ENCODE data around the gene SFXN5.

SFXN5 gene

DNA sequence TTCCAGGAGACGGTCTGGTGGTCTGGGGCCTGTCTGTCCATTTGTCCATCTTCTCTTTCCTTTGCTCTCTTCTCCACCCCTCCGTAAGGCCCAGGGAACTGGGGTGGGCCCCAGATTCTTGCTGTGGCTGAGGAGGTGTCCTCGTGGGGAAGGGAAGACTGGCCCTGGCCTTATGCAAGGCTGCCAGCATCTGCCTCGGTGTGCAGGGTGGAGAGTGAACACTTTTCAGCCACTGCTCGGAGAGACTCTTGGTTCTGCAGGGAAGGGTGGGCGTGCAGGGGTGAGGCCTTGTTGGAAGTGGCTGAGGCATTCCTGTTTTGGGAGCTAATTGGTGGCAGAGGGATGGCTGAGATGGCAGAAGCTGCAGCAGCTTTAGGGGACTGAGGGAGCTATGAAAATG is 131.2 kb downstream of the SFXN5 start:
- no peak for DNase-seq (ENCODE audit: low read depth)

DNA sequence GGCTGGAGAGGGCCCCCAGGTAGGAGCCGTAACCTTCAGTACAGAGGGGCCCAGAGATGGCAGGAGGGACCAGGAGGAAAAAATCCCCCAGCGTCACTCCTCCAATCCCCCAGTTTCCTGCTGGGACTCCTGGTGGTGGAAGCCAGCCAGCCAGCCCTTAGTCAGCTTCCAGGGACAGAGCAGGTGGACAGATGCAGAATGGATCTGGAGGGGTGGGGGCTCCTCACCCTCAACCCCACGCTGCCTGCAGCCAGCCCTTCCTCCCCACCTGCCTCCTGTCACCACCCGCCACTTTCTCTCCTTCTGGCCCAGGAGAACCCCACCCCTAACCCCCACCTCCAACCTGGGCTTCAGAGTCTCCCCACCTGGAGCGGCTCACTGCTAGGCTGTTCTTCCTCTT is 133.1 kb downstream of the SFXN5 start:
- no peak for DNase-seq (ENCODE audit: low read depth)

DNA sequence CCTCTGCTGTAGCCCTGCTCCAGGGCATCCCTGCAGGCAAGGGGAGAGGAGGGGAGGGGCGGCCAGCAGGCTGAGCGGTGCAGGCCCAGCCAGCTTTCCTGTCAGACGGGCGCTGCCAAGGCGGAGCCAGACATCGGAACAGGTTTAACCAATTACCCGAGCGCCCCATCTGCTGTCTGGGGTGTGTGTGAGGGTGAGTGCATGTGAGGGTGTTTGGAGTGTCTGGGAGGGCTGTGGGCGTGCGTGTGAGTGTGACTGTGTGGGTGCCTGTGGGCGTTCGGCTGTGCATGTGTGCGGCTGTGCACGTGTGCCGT is 134.2 kb downstream of the SFXN5 start:
- no peak for DNase-seq (ENCODE audit: low read depth)

DNA sequence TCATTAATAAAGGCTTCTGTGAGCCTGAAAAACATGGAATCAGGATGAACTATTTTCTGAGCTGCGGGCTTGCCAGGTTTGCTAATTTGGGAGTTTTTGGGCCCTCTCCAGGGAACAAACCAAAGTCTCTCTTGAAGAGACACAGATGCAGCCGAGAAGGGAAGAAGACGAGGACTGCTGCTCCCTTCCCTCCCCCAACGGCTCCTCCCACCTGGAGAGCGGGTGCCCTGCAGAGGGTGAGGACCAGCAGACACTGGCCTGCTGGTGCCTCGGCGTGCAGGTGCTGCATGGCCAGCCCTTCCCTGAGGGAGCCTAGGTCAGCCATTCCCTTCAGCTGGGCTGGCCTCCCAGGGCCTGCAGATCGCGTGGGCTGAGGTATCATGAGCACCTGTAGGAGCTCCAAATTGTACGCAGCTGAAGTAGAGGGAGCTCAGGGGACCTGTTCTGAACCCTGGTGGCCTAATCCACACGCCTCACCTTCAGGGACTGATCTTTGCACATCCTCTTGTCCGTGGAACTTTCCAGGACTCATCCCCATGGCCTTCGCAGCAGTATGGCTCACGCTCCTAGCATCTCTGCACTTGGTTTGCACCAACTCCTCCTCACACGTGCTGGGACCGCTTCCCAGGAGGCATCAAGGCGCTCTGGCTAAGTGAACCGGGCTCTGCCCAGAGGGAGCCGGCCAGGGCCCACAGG is 134.7 kb downstream of the SFXN5 start:
- no peak for DNase-seq (ENCODE audit: low read depth)

DNA sequence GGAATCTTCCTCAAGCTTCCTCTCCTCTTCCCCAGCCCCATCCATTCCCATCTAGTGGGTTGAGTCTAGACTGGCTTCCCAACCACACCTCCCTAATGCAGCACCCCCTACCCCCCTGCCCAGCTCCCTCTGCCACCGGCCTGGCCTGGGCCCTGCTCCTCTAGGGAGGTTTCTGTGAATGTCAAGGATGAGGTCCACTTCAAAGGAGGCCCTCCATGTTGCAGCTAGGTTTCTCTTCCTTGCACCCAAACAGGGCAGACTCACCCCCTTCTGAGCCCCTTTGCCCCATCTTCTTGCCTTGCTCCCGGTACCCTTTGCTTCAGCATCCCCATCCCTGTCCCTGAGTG is 135.9 kb downstream of the SFXN5 start:
- no peak for DNase-seq (ENCODE audit: low read depth)

DNA sequence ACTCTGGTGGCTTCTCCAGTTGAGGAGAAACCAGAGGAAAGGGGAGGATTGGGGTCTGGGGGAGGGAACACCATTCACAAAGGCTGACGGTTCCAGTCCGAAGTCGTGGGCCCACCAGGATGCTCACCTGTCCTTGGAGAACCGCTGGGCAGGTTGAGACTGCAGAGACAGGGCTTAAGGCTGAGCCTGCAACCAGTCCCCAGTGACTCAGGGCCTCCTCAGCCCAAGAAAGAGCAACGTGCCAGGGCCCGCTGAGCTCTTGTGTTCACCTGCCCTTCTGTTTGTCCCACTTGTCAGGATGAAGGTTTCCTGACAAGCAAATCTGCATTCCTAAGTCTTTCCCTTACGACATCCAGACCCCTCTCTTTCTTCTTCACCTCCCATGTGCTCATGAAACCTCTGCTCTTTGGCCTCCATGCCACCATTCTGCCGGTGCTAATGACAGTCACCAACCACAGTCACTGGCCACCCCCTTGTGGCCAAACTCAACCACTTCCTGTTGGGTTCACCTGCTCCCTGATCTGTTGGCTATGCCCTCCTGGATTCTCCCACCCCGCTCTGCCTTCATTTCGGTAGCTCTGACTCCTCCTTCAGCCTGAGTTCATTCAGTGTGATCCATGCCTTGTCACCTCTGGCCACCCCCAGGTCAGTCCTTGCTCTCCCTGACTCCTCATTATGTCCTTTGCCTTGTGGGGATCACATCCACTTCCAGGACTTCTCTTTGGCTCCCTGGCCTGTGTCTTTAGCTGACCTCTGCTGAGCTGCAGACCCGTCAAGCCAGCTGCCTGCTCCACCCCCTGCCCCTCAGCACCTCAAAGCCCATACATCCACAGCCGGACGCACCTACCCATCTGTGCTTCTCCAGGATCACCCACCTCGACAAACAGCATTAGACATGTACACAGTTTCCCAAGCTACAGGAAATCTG is 136.6 kb downstream of the SFXN5 start:
- no peak for DNase-seq (ENCODE audit: low read depth)

DNA sequence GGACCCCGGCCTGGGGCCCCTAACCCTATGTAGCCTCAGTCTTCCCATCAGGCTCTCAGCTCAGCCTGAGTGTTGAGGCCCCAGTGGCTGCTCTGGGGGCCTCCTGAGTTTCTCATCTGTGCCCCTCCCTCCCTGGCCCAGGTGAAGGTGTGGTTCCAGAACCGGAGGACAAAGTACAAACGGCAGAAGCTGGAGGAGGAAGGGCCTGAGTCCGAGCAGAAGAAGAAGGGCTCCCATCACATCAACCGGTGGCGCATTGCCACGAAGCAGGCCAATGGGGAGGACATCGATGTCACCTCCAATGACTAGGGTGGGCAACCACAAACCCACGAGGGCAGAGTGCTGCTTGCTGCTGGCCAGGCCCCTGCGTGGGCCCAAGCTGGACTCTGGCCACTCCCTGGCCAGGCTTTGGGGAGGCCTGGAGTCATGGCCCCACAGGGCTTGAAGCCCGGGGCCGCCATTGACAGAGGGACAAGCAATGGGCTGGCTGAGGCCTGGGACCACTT is 137.8 kb downstream of the SFXN5 start:
- no peak for DNase-seq (ENCODE audit: low read depth)

DNA sequence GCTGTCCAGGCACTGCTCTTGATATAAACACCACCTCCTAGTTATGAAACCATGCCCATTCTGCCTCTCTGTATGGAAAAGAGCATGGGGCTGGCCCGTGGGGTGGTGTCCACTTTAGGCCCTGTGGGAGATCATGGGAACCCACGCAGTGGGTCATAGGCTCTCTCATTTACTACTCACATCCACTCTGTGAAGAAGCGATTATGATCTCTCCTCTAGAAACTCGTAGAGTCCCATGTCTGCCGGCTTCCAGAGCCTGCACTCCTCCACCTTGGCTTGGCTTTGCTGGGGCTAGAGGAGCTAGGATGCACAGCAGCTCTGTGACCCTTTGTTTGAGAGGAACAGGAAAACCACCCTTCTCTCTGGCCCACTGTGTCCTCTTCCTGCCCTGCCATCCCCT is 138.3 kb downstream of the SFXN5 start:
- DNase-seq (ENCODE audit: low read depth), result no peak

DNA sequence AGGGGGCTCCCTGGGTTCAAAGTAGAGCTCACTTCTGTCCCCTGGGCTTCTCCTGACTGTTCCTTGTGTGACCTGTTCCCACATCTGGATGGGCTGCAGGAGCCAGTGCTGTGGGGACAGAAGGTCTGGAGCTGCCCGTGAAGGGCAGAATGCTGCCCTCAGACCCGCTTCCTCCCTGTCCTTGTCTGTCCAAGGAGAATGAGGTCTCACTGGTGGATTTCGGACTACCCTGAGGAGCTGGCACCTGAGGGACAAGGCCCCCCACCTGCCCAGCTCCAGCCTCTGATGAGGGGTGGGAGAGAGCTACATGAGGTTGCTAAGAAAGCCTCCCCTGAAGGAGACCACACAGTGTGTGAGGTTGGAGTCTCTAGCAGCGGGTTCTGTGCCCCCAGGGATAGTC is 138.7 kb downstream of the SFXN5 start:
- no peak for DNase-seq (ENCODE audit: low read depth)

DNA sequence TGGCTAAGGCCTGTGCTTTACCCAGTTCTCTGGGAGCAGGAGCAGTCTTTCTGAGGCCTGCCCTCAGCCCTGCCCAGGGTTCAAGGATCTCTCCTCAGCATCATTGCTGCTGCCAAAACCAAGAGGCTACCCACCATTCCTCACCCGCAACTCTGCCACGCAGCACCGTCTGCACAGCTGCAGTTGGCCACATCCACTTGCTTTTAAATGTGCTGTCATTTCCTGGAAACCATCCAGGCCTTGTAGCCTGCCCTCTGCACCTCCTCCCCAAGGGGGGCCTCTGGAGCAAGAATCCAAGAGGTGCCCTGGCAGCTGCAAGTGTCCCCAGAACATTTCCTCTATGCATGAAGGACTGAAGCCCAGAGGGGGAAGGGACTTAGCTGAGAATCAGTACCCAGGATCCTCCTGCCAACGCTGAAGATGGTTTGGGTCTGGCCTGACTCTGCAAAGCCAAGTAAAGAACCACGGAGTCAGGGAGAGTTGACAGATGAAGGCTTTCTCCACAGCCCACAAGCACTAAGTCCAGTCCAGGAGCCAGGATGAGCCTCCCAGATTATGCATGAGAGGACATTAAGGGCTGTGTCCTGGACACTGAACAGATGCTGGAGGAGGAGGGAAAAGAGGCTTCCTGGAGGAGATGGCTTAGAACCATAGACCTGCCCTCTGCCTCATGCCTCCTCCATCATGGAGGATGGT is 139.3 kb downstream of the SFXN5 start:
- no peak for DNase-seq (ENCODE audit: low read depth)

DNA sequence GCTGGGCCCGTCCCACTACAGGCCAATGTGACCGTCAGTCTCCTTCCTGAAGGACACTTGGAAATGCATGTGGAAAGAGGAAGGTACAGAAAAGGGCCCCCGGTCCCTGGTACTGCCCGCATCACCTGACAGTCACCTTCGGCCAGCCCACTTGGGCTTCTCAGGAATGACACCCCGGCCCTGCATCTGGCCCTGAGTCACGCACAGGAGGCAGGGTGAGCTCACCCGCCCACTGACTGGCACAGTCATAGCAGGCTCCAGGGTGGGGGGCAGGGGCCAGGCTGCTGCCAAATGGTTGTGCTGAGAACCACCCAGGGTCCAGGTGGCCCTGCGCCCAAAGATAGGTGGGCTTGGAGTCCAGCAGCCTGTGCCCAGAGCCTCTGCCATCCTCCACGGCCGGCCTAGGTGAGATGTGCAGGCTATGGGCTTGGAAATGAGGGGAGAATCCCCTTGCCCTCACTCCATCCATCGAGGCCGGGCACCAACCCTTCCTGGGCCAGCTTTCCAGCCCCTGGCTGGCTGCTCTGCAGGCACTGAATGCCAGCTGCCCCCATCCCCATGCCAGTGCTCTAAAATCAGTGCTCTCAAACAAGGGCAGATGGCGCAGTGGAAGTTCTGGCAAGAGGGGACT is 140.1 kb downstream of the SFXN5 start:
- no peak for DNase-seq (ENCODE audit: low read depth)

DNA sequence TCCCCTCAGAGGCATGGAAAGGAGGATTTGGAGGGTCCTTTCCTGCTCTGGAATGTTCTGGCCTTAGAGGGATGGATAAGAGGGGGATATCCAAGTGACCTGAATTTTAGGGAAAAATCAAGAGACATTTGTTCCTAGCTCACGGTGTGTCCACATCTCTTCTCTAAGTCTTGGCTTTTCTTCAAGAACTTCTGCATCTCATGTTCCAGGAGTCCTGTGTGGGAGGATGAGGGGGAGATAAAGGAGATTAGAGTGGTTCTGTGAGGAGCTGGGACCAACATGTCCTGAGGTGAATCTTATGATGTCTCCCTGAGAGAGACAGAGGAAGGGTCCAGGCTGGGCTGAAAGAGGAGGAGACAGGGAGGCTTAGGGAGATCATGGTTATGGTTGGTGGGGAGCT is 142.5 kb downstream of the SFXN5 start:
- no peak for DNase-seq (ENCODE audit: low read depth)

DNA sequence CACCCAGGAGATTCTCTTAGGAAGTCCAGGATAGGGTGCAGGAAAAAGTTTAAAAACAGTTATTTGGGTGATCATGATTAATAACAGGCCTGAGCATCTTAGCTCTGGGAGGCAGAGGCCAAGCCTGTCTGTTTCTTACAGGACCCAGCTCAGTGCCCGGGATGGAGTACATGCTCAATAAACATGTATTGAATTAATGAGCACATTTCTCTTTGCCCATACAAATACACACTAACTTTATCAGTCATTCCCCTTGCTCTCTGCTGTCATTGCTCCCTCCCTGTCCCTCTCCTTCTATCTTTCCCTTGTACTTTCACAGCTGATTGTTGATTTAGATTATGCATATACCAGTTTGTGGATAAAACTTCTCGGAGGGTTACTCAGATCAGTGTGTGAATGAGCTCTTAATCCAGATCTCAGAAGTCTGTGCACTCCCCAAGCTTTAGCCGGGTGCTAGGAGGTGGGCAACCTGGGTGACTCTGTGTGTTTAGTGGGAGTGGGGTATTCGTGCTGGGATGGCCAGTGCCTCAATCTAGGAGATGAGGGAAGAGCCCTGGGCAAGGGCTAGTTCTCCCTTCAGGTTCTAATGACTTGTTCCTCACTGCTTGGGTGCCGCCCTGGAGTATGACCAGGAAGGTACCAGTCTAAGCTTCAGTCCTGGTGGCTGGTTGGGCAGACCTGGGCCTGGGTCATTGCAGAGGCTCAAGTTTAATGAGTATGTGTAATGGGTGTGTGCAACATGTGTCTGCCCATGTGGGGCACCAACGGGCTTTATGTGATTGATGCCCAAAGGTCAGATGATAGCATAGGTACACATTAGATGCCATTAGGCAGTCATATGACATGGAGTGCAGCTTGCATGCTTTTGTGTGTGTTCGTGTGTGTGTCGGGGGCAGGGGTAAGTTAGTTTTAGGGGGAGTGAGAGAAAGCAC is 143.6 kb downstream of the SFXN5 start:
- DNase-seq (ENCODE audit: low read depth), result no peak

DNA sequence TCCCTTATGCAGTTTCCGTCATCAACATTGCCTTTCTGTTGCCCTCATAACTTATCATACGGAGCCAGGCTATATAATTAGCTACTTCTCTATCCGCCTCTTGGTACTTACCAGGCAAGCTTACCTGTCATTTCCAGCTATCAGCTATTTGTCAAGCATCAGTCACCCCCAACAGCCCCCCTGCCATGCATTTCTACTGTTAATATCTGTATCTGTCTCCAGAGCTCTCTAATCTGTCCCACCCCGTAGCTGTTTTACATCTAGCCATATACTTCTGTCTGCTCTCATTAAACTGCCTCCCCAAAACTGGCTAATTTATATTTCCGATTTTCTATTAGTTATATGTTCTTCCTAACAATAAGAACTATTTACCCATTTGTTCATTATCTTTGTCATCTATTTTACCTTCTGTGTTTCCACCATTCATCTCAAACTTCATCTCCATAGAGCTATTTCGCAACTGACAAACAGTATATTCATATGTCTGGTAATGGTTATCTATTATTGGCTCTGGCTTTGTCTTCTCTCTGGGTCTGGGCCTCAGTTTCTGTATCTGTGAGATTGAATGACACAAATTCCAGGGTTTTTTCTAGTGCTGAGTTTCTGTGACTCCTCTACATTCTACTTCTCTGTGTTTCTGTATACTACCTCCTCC is 144.6 kb downstream of the SFXN5 start:
- DNase-seq (ENCODE audit: low read depth), result no peak

DNA sequence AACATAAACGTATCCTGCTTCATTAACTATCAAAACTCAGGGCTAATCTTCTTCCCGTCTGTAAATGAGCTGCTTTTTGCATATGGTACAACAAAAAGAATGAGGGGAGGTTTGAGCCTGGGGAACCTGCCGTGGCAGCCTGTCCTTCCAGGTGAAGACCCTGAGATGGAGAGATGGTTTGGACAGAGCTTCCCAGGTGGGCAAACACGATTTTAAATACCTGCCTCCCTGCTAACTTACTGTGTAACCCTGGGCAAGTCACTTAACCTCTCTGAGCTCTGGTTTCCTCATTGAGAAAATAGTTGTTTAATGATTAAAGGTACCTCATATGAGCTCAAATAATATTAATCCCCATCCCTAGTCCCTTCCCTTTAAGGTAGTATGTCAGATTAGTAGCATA is 145.1 kb downstream of the SFXN5 start:
- DNase-seq (ENCODE audit: low read depth), result no peak

DNA sequence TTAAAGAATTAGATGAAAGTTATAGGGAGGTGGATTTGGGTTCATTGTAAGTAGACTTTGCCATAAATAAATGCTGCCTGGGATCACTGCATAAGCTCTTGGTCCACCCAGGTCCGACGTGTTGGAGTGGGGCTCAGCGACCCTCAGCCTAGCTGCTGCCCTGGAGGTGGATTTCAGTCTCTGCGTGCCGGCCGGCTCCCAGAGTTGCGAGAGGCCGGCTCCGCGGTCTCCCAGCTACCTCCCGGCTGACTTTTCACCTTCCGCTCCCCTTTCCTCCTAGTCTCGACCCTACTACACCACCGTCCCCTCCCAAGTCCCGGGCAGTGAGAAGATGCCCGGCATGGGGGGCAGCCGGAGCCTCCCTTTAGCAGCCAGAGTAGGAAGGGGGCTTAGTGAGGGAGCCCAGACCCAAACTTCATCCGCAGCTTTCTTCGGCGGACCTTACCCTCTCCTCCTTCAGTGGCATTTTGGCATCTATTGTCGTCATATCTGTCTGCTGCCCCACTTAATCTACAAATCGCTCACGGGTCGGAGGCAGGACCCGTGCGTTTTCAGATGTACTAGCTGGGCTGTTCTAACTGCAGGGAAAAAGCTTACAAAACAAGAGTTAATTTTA is 146.1 kb downstream of the SFXN5 start:
- DNase-seq (ENCODE audit: low read depth), result no peak

DNA sequence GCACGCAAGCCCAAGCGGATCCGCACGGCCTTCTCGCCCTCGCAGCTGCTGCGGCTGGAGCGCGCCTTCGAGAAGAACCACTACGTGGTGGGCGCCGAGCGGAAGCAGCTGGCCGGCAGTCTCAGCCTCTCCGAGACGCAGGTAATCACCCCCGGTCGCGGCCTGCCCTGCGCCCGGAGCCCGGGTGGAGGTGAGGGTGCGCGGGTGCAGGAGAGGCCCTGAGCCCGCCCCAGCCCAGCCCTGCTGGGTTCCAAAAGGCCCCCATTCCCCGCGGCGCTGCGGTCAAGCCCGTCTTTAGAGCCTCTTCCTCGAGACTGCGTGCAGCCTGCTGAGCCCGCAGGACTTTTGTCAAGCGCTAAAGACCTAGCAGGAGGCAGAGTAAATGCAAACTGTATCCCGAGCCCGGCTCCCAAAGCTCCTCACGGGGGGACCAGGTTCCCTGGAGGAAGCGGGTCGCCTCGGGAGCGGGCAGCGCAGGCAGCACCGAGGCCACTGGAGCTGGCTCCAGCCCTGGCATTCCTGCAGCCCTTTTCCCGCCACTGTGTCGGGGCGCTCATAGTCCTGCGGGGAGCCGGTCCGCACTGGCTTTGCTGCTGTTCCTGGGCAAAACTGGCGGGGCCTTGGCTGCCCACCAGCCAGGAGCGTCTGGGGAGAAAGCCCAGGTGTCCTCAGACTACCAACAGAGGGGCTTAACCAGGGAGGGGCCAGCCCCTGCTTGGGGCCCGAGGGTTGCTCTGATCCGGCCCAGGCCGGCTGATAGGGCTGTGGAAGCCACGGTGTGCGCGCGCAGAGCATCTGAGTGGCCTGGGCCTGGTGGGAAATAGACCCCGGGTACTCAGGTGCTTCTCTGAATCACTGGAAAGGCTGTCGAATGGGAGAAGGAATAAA is 146.9 kb downstream of the SFXN5 start:
- no peak for DNase-seq (ENCODE audit: low read depth)

DNA sequence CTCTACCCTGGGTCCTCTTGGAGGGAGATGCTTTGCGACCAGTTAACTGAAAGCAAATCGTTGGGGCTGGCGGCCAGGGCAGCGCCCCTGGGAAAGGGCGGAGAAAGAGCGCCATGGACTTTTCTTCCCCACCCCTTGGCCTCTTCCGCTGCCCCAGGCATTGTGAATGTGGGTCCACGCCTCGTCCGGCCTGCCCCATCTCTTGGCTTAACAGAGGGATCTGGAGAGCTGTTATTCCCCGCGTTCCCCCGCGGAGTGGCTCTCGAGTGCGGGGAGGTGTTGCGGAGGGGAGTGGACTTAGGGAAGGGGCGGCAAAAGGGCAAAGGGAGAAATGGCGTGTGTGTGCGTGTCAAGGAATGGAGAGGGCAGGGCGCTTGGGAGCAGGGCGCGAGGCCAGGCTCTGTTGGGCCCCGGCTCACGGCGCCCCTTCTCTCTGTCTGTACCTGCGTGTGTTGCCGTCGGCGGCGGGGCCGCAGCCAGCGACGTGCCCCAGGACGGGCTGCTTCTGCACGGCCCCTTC is 147.6 kb downstream of the SFXN5 start:
- DNase-seq (ENCODE audit: low read depth), result no peak

DNA sequence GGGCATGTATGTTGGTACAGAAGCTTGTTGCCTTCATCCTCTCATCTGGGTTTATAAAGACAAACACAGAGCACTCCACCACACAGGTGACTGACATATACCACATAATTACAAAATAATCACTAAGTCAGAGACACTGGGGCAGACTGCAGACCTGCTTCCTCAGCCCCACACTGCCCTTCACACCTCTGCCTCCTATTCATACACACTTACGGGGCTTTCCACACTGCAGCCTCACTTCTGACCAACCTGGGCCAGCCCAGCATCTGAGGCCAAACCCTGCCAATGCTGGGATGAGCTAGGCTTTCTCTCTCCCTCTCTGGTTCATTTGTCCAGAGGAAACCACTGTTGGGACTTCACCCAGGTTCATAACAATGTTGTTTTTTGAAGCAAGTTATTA is 149.7 kb downstream of the SFXN5 start:
- no peak for DNase-seq (ENCODE audit: low read depth)
